ENCODE data around the gene COG2.
A peak's percentile ranks its signal among the peaks of the same experiment; 100 is the strongest.
"Not testable (repeated sequence)": the region's sequence is repeated elsewhere in the genome, so short reads cannot be mapped to it uniquely, and the experiment has no call there.

The COG2 gene

GRCh38 chr1:230642263-230642959, at the start of gene COG2:
Gene COG2 (plus strand): TSS chr1:230642481. CDS start chr1:230642607, 126 bp downstream.
- DNase-seq = peak; percentile 91

- DNase-seq = no peak
These were observed 49.4 kb upstream of the COG2 start for GRCh38 chr1:230592848-230593414.

DNA sequence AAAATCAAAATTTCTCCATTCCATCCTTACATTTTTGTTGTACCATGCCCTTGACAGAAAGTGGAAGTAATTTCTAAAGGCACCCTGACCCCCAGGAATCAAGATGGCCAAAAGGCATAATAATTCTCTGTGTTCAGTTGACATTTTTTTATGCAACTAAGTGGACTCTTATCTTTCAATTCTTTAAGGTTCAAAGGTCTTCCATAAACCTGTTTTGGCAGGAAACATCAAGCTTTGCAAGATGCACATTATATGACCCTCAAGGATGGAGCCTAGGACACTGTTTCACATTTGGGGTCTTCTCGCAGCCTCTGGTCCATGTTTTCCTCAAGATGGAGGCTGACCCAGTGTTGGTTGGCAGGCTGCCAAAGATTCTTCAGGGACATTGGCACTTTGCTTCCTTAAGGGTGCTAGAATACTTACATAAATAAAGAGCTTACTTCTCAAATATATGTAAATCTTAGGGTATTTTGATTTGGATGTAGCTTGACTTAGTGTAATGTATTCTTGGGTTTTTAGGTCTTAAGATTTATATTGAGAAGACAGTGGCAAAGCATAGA, 48.0 kb upstream of the COG2 start:
- DNase-seq = no peak

DNA sequence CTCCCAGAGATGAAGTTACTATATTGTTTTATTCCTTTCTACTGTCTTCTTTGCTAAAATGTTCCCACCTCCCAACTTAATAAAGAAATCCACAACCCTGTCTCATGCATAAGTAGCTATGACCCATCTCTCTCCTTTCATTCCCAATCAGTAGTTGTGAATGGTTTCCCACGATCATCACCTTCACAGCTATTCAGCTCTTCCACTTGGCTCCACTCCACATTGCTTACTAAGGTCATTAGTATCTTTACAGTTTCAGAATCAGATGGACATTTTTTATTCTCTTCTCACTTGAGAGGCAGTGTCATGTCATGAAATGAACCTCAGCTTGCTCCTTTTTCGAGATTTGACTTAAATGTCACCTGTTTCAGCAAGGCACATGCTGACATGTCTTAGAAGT, 47.1 kb upstream of the COG2 start:
- no peak for DNase-seq

GRCh38 chr1:230596306-230596705, 46.0 kb upstream of the COG2 start:
- DNase-seq = no peak

DNA sequence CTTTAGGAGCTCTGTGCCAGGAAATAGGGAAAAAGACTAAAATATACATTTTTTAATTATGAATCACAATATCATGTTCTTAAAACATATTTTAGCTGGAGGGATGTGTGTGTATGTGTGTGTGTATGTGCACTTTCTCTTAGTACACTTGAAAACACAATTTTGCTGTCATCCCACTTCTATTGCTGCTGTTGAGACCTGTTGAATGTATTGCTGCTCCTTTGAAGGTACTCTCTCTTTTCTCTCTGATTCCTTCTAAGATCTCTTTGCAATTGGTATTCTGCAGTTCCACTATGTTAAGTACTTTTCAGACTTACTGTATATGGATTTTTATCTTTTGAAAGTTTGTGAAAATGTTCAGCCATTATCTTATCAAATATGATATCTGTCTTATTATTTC, 43.5 kb upstream of the COG2 start:
- no peak for DNase-seq

DNA sequence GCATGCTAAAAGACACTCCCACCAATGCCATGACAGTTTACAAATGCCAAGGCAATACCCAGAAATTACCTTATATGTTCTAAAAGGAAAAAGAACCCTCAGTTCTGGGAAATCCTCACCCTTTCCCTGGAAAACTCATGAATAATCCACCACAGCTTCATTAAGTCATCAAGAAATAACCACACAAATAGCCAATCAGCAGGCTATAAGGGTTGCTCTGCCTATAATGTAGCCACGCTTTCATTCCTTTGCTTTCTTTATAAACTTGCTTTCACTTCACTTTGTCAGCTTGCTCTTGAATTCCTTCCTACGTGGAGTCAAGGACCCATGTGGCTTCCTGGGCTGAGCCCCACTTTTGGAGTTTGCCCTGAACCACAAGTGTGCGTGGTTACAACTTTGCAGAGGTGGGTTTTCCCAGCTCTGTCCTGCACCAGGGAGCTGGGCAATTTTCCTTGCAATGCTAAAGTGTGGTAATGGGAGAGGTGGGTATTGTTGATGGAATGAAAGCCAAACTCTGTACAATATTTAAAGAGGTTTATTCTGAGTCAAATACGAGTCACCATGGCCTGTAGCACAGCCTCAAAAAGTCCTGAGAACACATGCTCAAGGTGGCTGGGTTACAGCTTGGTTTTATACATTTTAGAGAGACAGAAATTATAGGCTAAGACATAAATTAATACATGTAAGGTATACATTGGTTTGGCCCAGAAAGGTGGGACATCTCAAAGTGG, 42.2 kb upstream of the COG2 start:
- DNase-seq = no peak

DNA sequence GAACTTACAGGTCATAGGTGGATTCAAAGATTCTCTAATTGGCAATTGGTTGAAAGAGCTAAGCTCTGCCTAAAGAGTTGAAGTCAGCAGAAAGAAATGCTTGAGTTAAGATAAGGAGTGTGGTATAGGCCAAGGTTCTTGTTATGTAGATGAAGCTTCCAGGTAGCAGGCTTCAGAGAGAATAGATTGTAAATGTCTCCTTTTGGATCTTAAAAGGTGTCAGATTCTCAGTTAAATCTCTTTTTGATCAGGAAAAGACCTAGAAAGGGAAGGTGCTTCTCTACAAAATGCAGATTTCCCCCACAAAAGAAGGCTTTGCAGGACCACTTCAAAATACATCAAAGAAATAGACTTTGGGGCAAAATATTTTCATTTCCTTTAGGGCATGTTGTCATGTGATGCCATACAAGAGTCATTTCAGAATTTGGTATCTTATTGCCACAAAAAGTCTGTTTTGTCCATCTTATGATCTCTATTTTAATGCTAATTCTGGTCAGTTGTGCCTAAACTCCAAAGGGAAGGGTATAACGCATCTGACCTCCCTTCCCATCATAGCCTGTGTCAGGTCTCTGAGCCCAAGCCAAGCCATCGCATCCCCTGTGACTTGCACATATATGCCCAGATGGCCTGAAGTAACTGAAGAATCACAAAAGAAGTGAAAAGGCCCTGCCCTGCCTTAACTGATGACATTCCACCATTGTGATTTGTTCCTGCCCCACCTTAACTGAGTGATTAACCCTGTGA, 41.5 kb upstream of the COG2 start:
- DNase-seq = not testable (repeated sequence)

DNA sequence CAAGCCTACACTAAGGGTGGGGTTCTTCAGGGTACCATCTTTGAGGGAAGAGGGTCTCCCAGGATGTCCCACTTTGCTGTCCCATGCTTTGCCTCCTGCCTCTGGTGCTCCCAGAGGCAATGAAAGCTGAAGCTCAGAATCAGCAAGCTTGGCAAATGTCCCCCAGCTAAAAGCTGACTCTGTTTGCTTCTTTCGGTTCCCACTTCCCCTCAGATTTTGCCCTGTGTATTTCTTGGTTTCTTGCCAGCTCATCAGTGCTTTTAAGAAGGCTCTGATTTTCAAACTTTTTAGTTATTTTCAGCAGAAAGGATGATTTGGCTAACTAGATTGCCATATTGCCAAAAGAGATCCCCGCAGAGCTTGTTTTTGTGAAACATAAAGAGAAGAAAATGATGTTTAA, 33.1 kb upstream of the COG2 start:
- DNase-seq = no peak

- DNase-seq = no peak
These were observed 31.7 kb upstream of the COG2 start for GRCh38 chr1:230610589-230610988.

DNA sequence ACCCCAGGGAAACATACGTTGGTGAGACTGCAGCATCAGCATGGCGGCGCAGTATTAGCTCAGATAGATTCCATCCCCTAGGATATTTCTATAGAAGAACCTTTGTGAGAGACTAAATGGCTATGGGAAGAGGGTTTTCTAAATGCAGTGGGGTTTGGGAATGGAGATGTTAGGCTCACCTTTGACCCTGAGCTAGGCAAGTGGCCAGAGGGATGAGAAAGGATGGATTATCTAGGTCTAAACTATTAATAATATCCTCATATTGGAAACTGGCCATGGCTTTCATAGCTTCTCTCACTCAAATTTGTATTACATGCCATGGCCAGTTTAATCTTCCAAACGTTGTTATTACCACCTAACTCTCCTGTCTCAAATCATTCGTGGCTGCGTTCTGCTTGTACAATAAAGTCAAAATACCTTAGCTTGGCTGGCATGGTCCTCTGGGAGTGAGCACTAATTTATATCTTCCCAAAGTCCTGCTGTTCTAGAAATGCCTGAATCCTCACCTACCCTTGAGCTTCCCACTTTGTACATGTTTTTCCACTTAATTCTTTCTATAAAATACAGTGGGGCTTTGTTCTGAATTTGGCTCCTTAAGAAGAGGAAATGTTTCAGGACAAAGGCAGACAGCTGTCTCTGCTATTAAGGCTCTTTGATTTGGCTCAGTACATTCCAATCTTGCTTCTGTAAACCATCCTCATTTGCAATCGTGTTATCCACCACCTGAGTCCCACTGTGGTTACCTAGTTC, 31.0 kb upstream of the COG2 start:
- no peak for DNase-seq

GRCh38 chr1:230611878-230612235, 30.4 kb upstream of the COG2 start:
- DNase-seq = no peak

DNA sequence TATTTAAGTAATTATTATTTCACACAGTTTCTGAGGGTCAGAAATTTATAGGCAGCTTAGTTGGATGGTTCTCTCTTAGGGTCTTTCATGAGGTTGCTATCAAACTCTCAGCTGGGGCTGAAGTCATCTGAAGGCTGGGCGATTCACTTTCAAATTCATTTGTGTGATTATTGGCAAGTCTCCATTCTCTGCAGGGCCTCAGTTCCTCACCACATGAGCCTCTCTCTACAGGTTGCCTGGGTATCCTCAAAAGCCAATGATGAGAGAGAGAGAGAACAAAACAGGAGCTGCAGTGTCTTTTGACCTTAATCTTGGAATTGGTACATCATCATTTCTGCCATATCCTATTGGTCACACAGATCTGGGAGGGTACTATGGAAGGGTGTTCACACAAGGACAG, 29.6 kb upstream of the COG2 start:
- DNase-seq = no peak

DNA sequence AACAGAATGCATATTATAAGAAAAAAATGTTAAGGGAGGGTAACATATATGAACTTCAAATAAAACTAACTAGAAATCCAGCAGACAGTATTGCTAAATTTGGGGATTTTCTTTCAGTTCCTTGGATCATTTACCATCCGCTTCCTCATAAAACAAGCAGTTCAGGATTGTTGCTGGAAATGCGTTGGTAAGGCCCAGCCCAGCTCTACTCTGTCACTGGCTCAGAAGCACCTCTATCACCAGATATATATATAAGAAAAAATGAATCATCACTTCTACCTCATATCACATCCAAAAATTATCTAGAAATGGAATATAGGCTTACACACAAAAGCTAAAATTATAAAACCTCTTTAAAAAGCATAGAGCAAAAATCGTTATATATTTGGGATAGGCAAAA, 28.2 kb upstream of the COG2 start:
- no peak for DNase-seq

DNA sequence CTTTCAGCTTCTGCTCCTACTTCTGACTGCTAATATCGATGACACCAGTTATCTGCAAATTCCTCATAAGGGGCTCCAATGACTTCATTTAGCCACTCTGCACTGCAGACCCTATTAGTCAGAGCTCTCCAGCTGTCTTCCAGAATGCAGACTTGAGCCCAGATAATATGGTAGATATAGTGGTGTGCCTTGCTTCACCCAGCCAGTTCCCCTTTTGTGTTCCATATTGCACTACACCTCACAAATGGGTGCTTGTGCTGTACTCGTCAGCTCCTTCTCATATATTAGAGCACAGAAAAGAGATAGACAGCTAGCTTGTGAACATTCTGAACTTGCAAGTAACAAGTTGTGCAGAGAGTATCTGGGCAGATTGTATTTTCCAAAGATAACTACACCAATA, 23.7 kb upstream of the COG2 start:
- no peak for DNase-seq

GRCh38 chr1:230620649-230621323, 21.5 kb upstream of the COG2 start:
- DNase-seq = no peak

- no peak for DNase-seq
These were observed 20.8 kb upstream of the COG2 start for GRCh38 chr1:230621324-230622030.

DNA sequence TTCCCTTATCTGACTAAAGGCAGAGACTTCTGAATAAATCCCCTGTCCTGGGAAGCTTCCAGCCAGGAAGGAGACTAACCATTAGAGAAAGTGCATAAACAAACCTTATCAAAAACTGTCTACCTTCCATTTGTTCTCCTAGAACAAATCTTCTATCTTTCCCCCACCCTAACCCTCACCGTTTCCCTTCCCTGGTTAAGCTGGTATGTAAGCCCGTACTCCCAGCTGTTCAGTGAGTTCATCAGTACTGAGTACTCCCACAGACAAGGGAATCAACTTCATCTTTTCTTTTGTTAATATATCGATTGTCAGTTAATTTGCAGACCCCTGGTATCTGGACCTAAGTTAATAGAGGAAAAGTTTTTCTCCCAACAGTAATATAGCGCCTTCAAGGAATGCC, 20.1 kb upstream of the COG2 start:
- no peak for DNase-seq

DNA sequence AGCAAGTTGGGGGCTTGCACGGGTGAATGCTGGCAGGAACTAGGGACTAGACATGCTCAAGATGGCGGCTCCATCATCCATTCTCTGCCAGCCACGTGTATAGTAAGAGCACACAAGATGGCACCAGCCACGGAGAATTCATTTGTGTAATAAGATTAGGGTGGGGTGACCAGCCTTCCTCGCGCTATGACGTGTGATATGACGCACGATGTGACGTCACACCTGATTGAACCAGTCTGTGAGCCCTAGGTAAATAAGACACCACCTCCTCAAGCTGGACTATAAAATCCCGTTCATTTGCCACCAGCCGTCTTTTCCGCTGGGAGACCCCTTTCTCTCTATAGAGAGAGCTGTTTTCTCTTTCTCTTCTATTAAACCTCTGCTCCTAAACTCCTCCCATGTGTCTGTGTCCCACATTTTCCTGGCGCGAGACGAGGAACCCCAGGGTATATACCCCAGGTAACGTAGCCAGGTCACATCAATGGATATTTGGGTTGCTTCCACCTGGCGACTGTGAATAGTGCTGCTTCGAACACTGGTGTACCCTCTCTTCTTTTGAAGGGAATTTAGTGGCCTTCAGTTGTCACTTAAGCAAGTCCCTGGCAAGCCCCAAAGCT, 18.1 kb upstream of the COG2 start:
- no peak for DNase-seq

DNA sequence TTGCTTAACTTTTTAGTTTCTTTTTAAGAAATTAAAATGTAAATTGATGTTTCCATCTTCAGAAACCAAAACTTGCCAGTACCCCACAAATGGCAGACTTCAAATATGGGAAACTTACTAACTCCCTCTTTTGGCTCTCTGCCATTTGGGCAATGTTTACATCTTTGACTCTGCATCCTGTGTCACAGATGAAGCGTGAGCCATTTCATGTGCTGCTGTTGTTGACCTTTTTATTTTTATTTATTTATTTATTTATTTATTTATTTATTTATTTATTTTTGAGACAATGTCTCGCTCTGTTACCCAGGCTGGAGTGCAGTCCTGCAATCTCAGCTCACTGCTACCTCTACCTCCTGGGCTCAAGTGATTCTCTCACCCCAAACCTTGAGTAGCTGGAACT, 16.0 kb upstream of the COG2 start:
- no peak for DNase-seq

GRCh38 chr1:230627767-230628166, 14.5 kb upstream of the COG2 start:
- no peak for DNase-seq
